ENCODE results near the gene DCAF12.

GRCh38 chr9:34046784-34047379 is 79.6 kb downstream of the DCAF12 start:
- TF ChIP-seq CTCF (IDR thresholded peaks at IDR 0.05) = no peak
- TF ChIP-seq REST (IDR thresholded peaks at IDR 0.05; ENCODE audit: insufficient read depth in 1 of 2, low read depth in 2 of 2, low read length in 1 of 2) = no peak
- no peak for TF ChIP-seq TCF7L2 (IDR thresholded peaks at IDR 0.05; ENCODE audit: low read depth, low read length)
- no peak for TF ChIP-seq SIN3A (IDR thresholded peaks at IDR 0.05; ENCODE audit: borderline replicate concordance, insufficient read depth, low read depth, low read length)
- TF ChIP-seq POLR2AphosphoS5 (IDR thresholded peaks at IDR 0.05; ENCODE audit: low read depth, low read length) = no peak

Data from Panc1 (cell line).